ENCODE results near the gene CMAS. TPM values are rescaled to one million over a fixed set of nuclear protein-coding genes. Genes with fewer than 3 reads are reported as not detected.

Gene CMAS
- total and polyA plus RNA-seq, 2 of the 8 experiments (the other 6 are each of a cell fraction or from before 2014, with no cell fraction given) = 13.2 to 59.8 TPM

DNA sequence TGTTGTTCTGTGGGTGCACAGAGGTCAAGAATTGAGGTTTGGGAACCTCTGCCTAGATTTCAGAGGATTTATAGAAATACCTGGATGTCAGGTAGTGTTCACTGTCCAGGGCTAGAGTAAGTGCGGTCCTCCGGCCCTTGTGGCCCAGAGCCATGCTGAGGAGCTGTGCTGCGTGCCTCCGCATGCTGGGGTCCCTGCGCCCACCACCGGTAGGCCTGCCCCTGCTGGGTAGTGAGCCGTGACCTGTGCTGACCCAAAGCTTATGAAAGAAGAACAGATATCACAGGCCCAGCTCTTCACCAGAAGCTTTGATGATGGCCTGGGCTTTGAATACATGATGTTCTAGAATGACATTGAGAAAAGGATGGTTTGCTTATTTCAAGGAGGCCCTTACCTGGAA is 37.8 kb upstream of the CMAS start:
- H3K27me3 ChIP-seq (replicated peaks in 1 of 4; ENCODE audit: control insufficient read depth in 3 of 4, extremely low read depth in 1 of 4, insufficient read depth in 3 of 4, low read length in 3 of 4) = no peaks in the 10 kb centered on the region
- H3K56ac ChIP-seq (replicated peaks; ENCODE audit: insufficient read length, low read depth, low read length) = no peak overlapping the region
- H4K8ac ChIP-seq (ENCODE audit: extremely low read depth, insufficient read depth, low read length) = no peak overlapping the region
- H3K23ac ChIP-seq (ENCODE audit: insufficient read length) = no peak overlapping the region
- H3K4me3 ChIP-seq (ENCODE audit: extremely low read depth in 1 of 4, insufficient read depth in 2 of 4, low read depth in 3 of 4, low read length in 4 of 4) = no peak overlapping the region
- POLR2A ChIA-PET (ENCODE audit: partially characterized antibody) = no interaction called here
- no peak overlapping the region for H2BK5ac ChIP-seq (ENCODE audit: low read depth, low read length)
- no peak overlapping the region for H2BK120ac ChIP-seq (replicated peaks; ENCODE audit: low read depth, low read length)
- no peak for DNase-seq (ENCODE audit: low read depth in 1 of 2, low spot score in 2 of 2)
- no peaks in the 10 kb centered on the region for H3K79me2 ChIP-seq (ENCODE audit: control insufficient read depth in 1 of 2, insufficient read depth in 2 of 2, low read length in 2 of 2)
- H3K9me3 ChIP-seq (ENCODE audit: insufficient read depth in 2 of 2, low read depth in 1 of 2, low read length in 1 of 2) = peaks cover 0 to 2% of the 10 kb centered on the region in 2 experiments; a peak in 1 of 4 replicates
- H2AK5ac ChIP-seq (ENCODE audit: low read depth, low read length) = no peak overlapping the region
- H2BK15ac ChIP-seq (ENCODE audit: low read length) = no peak overlapping the region
- H4K20me1 ChIP-seq (replicated peaks in 1 of 2; ENCODE audit: control insufficient read depth in 1 of 2, insufficient read depth in 2 of 2, low read length in 2 of 2) = no peaks in the 10 kb centered on the region
- H3K4me1 ChIP-seq (replicated peaks in 1 of 4; ENCODE audit: control insufficient read depth in 3 of 4, insufficient read depth in 4 of 4, low read length in 3 of 4) = no peaks in the 10 kb centered on the region
- no peak overlapping the region for H2AFZ ChIP-seq (ENCODE audit: low read length)
- no peaks in the 10 kb centered on the region for H3K79me1 ChIP-seq (ENCODE audit: low read depth, low read length)
- H2BK20ac ChIP-seq (ENCODE audit: low read length) = no peak overlapping the region
- no peak overlapping the region for H4K5ac ChIP-seq (ENCODE audit: insufficient read length, low read depth, low read length)
- WGBS, 2 experiments (ENCODE audit: extremely low coverage in 1 of 2, insufficient coverage in 1 of 2, insufficient read length in 1 of 2, insufficient replicate concordance in 2 of 2, low coverage in 1 of 2, low lambda C conversion rate in 2 of 2, missing lambda C conversion rate in 1 of 2) = 96% methylated on average over 7 of the region's 7 CpGs; no CpG with 5 or more reads in 1 of the 2 experiments
- H4K91ac ChIP-seq (replicated peaks; ENCODE audit: insufficient read length, low read length) = no peak overlapping the region
- no peak overlapping the region for H3K27ac ChIP-seq (ENCODE audit: low read depth, low read length)
- no peak overlapping the region for H3K4ac ChIP-seq (replicated peaks; ENCODE audit: insufficient read length, low read depth, low read length)
- no peak overlapping the region for H3K14ac ChIP-seq (ENCODE audit: insufficient read length)
- no peaks in the 10 kb centered on the region for H3K36me3 ChIP-seq (ENCODE audit: control insufficient read depth in 2 of 4, insufficient read depth in 4 of 4, low read length in 3 of 4)
- no peak overlapping the region for H3K9ac ChIP-seq (replicated peaks in 1 of 4; ENCODE audit: extremely low read depth in 1 of 4, low read depth in 3 of 4, low read length in 3 of 4)
- CTCF ChIA-PET (ENCODE audit: partially characterized antibody) = interaction anchor here (1.0 to 1.7 kb wide), 2 partner anchors 10 to 18 kb away, joined by 3 to 6 read pairs; no protein-coding TSS in a partner anchor
- no peaks in the 10 kb centered on the region for H3K23me2 ChIP-seq (ENCODE audit: low read depth, low read length)
- TF ChIP-seq SP1 (IDR thresholded peaks at IDR 0.05; ENCODE audit: low read depth, low read length) (no peak), CEBPB (IDR thresholded peaks at IDR 0.05; ENCODE audit: low read depth, low read length) (no peak), POLR2A (IDR thresholded peaks at IDR 0.05; ENCODE audit: control extremely low read depth in 1 of 2, low read depth in 2 of 2, low read length in 2 of 2) (no peak), KDM4A (IDR thresholded peaks at IDR 0.05; ENCODE audit: low read depth, low read length, severe bottlenecking) (no peak)
- H3K18ac ChIP-seq (ENCODE audit: extremely low read depth, low read length) = no peak overlapping the region
- no peak overlapping the region for H2BK12ac ChIP-seq (ENCODE audit: low read depth, low read length)
- FAIRE-seq = no peak
- H3K4me2 ChIP-seq (ENCODE audit: insufficient read depth in 1 of 2, low read depth in 2 of 2, low read length in 2 of 2) = no peak overlapping the region
